Liver (tissue), 9 donors: Measurements from ENCODE around the gene ZNF48. TPM values are rescaled to one million over a fixed set of nuclear protein-coding genes. Genes with fewer than 3 reads are reported as not detected.

Source experiments
- DNase-seq: peaks from one replicate; pipeline ENCODE4 v3.0.0-alpha.2; 2017; ENCODE audit warnings: low spot score
- H3K27ac ChIP-seq, 2 donors: one replicate each; pipeline ENCODE4 v1.7.0; 2013; ENCODE audit warnings: inconsistent platforms in 2 of 2, low read length in 2 of 2, control low read depth in 1 of 2, low read depth in 1 of 2, mild to moderate bottlenecking in 1 of 2
- H3K27me3 ChIP-seq, 4 donors: one replicate each; pipeline versions ENCODE4 v1.6.1 to v1.7.0; 2013; ENCODE audit warnings: low read length in 3 of 4, inconsistent platforms in 1 of 4, mild to moderate bottlenecking in 1 of 4, moderate library complexity in 1 of 4; ENCODE audit not compliant: control insufficient read depth in 4 of 4, insufficient read depth in 4 of 4
- H3K36me3 ChIP-seq, 4 donors: one replicate each; pipeline versions ENCODE4 v1.6.1 to v1.7.0; 2013; ENCODE audit warnings: low read length in 3 of 4, mild to moderate bottlenecking in 3 of 4, low read depth in 1 of 4, moderate library complexity in 1 of 4; ENCODE audit not compliant: control insufficient read depth in 4 of 4, insufficient read depth in 3 of 4
- H3K4me1 ChIP-seq, 4 donors: one replicate each; pipeline versions ENCODE4 v1.6.1 to v1.7.0; 2013; ENCODE audit warnings: low read length in 3 of 4, mild to moderate bottlenecking in 3 of 4, moderate library complexity in 1 of 4; ENCODE audit not compliant: control insufficient read depth in 4 of 4, insufficient read depth in 4 of 4
- H3K4me3 ChIP-seq, 3 donors: one replicate each; pipeline versions ENCODE4 v1.6.1 to v1.7.0; 2013; ENCODE audit warnings: low read length in 3 of 3, control low read depth in 1 of 3, low read depth in 1 of 3, mild to moderate bottlenecking in 1 of 3
- H3K9ac ChIP-seq, 2 donors: one replicate each; pipeline ENCODE4 v1.7.0; 2013; ENCODE audit warnings: low read length in 2 of 2, mild to moderate bottlenecking in 2 of 2, moderate library complexity in 2 of 2, control low read depth in 1 of 2, low read depth in 1 of 2
- H3K9me3 ChIP-seq, 4 donors: one replicate each; pipeline versions ENCODE4 v1.6.1 to v1.7.0; 2013; ENCODE audit warnings: low read length in 3 of 4; ENCODE audit not compliant: control insufficient read depth in 4 of 4
- CTCF ChIP-seq: fragments of 150-350 bp; IDR thresholded peaks from 2 replicates; pipeline ENCODE4 v1.5.1; 2017; ENCODE audit warnings: improper control_type of control experiment, low read depth, low read length; ENCODE audit not compliant: missing input control
- EGR1 ChIP-seq, 2 donors: IDR thresholded peaks; 2 replicates each; pipeline ENCODE4 v1.6.1; 2016 to 2018; ENCODE audit warnings: antibody characterized with exemption in 2 of 2, low read depth in 2 of 2
- JUND ChIP-seq, 2 donors: IDR thresholded peaks; 2 replicates each; pipeline ENCODE4 v1.6.1; 2016; ENCODE audit warnings: antibody characterized with exemption in 2 of 2
- MAX ChIP-seq: IDR thresholded peaks from 2 replicates; pipeline ENCODE4 v1.6.1; 2016; ENCODE audit warnings: antibody characterized with exemption
- RAD21 ChIP-seq, 2 donors: IDR thresholded peaks; 2 replicates each; pipeline ENCODE4 v1.6.1; 2016; ENCODE audit warnings: antibody characterized with exemption in 2 of 2, mild to moderate bottlenecking in 2 of 2
- REST ChIP-seq: IDR thresholded peaks from 2 replicates; pipeline ENCODE4 v1.6.1; 2016; ENCODE audit warnings: antibody characterized with exemption, mild to moderate bottlenecking
- RXRA ChIP-seq, 2 donors: IDR thresholded peaks; 2 replicates each; pipeline ENCODE4 v1.6.1; 2017 to 2018; ENCODE audit warnings: antibody characterized with exemption in 2 of 2, mild to moderate bottlenecking in 1 of 2
- ZBTB33 ChIP-seq: IDR thresholded peaks from 2 replicates; pipeline ENCODE4 v1.6.1; 2016; ENCODE audit warnings: antibody characterized with exemption
- WGBS: extraction: QIAGEN DNeasy Blood & Tissue Kit; methylation state at CpG from one replicate; pipeline ENCODE4 v1.1.7; 2013; 5-methylcytosine and 5-hydroxymethylcytosine counted together
- polyA plus RNA-seq, 2 donors: library from polyadenylated mRNA; stranded (reverse) in 1 of 2; unstranded in 1 of 2; fragments of 200-250 nt in 1 of 2; fragments of >200 nt in 1 of 2; fragmentation: Nextera tagmentation in 1 of 2; extraction: Ambion mirVana in 1 of 2; gene quantifications; one replicate each; pipeline versions ENCODE4 v1.2.1 to v1.2.3, GENCODE V29; 2013 to 2015
- total RNA-seq, 2 donors: library from RNA; depleted of rRNA; stranded (reverse); fragments of >200 nt; gene quantifications; one replicate each; pipeline ENCODE4 v1.2.3, GENCODE V29; 2014
- donor health status: healthy.
- donor health status: healthy.
- donor health status: healthy.
- donor health status: healthy.
- donor health status: healthy.

ZNF48 gene
- total and polyA plus RNA-seq, 4 donors = 2.3 to 4.7 (median 3.1) TPM

GRCh38 chr16:30371248-30371816, 23.9 kb upstream of the ZNF48 start:
- 25% methylated on average over 11 of the region's 11 CpGs for WGBS

More at GRCh38 chr16:30371248-30371816, 23.9 kb upstream of the ZNF48 start:
- Histone ChIP-seq H3K36me3 (no peaks in the 10 kb centered on the region), H3K27ac (peak overlapping the region; percentile 77 to 82), H3K27me3 (no peaks in the 10 kb centered on the region), H3K9me3 (no peaks in the 10 kb centered on the region), H3K4me1 (peaks cover 0 to 35% (median 29%) of the 10 kb centered on the region in 4 donors), H3K9ac (peak overlapping the region in 1 of 2 donors; percentile 34), H3K4me3 (peak overlapping the region; percentile 3 to 39 (median 15))
- DNase-seq = no peak
- no peak for TF ChIP-seq JUND (IDR thresholded peaks at IDR 0.05)
- TF ChIP-seq ZBTB33 = no peak
- TF ChIP-seq CTCF = no peak
- no peak for TF ChIP-seq RAD21 (IDR thresholded peaks at IDR 0.05)
- peak; percentile 13 for TF ChIP-seq REST
- TF ChIP-seq EGR1 (IDR thresholded peaks at IDR 0.05; ENCODE audit: low read depth in 2 of 2) = no peak
- TF ChIP-seq MAX = no peak
- TF ChIP-seq RXRA (IDR thresholded peaks at IDR 0.05) = no peak
